Measurements from ENCODE around the gene USP17L11.
"Not testable (repeated sequence)": the region's sequence is repeated elsewhere in the genome, so short reads cannot be mapped to it uniquely, and the experiment has no call there.

GRCh38 chr4:9234085-9234484, 18.9 kb downstream of the USP17L11 start, which contains the start of gene USP17L15:
- TF ChIP-seq EZH2phosphoT487 (IDR thresholded peaks at IDR 0.05; ENCODE audit: insufficient read depth, low read depth); EZH2 (IDR thresholded peaks at IDR 0.05; ENCODE audit: insufficient read depth, poor library complexity, severe bottlenecking): not testable (repeated sequence)
